Astrocyte (in vitro differentiated cells and primary cell): ENCODE results near the gene GLRX.

ENCODE experiments used
- EZH2 ChIP-seq: IDR thresholded peaks from 2 replicates; pipeline ENCODE4 v1.6.1; 2012; ENCODE audit warnings: mild to moderate bottlenecking, low read length, inconsistent platforms; ENCODE audit not compliant: insufficient read depth
- TF ChIP-seq, protein P1 (sequence below): IDR thresholded peaks from 2 replicates; pipeline ENCODE4 v1.5.1; 2011; ENCODE audit warnings: low read depth, mild to moderate bottlenecking, inconsistent platforms, low read length, moderate library complexity; ENCODE audit not compliant: insufficient read depth

DNA sequence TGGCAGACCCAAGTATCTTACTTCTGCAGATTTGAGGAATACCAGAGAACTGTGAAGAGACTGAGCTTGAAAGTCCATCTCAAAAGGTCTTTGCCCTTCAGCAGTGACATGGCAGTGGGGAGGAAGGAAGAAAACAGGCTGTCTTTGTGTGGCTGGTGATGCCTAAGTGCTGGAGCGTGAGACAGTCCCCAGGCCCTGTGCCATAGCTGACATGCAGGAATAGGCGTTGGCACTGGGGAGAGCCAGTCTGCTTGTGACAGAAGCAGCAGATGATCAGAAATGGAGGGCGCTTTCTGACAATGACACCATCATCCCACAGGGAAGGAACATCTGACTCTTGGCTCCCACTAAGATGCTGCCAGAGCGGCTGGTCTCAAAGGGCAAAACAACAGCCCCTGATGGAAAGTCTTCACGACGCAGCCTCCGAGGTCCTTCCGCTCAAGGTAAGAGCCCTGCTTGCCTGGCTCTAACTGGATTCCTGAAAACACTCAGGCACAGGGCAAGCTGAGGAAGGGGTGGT, 15.5 kb upstream of the GLRX start:
- TF ChIP-seq, protein P1, sequence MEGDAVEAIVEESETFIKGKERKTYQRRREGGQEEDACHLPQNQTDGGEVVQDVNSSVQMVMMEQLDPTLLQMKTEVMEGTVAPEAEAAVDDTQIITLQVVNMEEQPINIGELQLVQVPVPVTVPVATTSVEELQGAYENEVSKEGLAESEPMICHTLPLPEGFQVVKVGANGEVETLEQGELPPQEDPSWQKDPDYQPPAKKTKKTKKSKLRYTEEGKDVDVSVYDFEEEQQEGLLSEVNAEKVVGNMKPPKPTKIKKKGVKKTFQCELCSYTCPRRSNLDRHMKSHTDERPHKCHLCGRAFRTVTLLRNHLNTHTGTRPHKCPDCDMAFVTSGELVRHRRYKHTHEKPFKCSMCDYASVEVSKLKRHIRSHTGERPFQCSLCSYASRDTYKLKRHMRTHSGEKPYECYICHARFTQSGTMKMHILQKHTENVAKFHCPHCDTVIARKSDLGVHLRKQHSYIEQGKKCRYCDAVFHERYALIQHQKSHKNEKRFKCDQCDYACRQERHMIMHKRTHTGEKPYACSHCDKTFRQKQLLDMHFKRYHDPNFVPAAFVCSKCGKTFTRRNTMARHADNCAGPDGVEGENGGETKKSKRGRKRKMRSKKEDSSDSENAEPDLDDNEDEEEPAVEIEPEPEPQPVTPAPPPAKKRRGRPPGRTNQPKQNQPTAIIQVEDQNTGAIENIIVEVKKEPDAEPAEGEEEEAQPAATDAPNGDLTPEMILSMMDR = no peak
- TF ChIP-seq EZH2 = no peak
